Activated T-cell treated with anti-CD3 and anti-CD28 coated beads for 1 hour (primary cell): Measurements from ENCODE around the gene TUBB4A.

Experiments
- DNase-seq: peaks from one replicate; pipeline ENCODE4 v3.0.0-alpha.2; 2020; ENCODE audit warnings: low read depth

The TUBB4A gene

GRCh38 chr19:6466526-6467248 lies 35.4 kb downstream of the TUBB4A start:
- no peak for DNase-seq

GRCh38 chr19:6465663-6466062 lies 36.4 kb downstream of the TUBB4A start:
- DNase-seq = no peak

GRCh38 chr19:6465006-6465405 lies 37.1 kb downstream of the TUBB4A start:
- no peak for DNase-seq

GRCh38 chr19:6464070-6464873 lies 37.8 kb downstream of the TUBB4A start, which contains the start of gene CRB3:
Gene CRB3, plus strand, starts transcription at chr19:6464271. Its CDS starts 431 bp downstream, at chr19:6464702.
- DNase-seq = peak; percentile 48

GRCh38 chr19:6460099-6460884 lies 41.8 kb downstream of the TUBB4A start:
- peak; percentile 95 for DNase-seq

GRCh38 chr19:6459262-6460098 lies 42.6 kb downstream of the TUBB4A start, which contains the start of gene SLC25A23:
Gene SLC25A23, minus strand, starts transcription at chr19:6459792. Its CDS starts 164 bp downstream, at chr19:6459628.
- peak; percentile 45 for DNase-seq

- DNase-seq = no peak
Observed at GRCh38 chr19:6458695-6459261, 43.3 kb downstream of the TUBB4A start.

- DNase-seq = no peak
Observed at GRCh38 chr19:6457958-6458694, 44.0 kb downstream of the TUBB4A start.

GRCh38 chr19:6455924-6456323 lies 46.2 kb downstream of the TUBB4A start:
- DNase-seq = no peak

- DNase-seq = no peak
Observed at GRCh38 chr19:6453951-6454565, 48.1 kb downstream of the TUBB4A start.

- DNase-seq = no peak
Observed at GRCh38 chr19:6452899-6453298, 49.2 kb downstream of the TUBB4A start.

GRCh38 chr19:6452223-6452614 lies 49.9 kb downstream of the TUBB4A start:
- no peak for DNase-seq

GRCh38 chr19:6451583-6452222 lies 50.4 kb downstream of the TUBB4A start:
- DNase-seq = no peak

GRCh38 chr19:6450166-6450565 lies 51.9 kb downstream of the TUBB4A start:
- DNase-seq = no peak

- DNase-seq = no peak
Observed at GRCh38 chr19:6448045-6448444, 54.1 kb downstream of the TUBB4A start.

GRCh38 chr19:6446452-6446851 lies 55.7 kb downstream of the TUBB4A start:
- DNase-seq = no peak
